B cell (primary cell): ENCODE data around the gene ZCCHC24.

Source experiments
- CTCF ChIP-seq: fragments of 200-600 bp; IDR thresholded peaks from one replicate; pipeline ENCODE4 v1.8.0; 2022; ENCODE audit warnings: antibody characterized with exemption, mild to moderate bottlenecking
- EZH2 ChIP-seq: IDR thresholded peaks from 2 replicates; pipeline ENCODE4 v1.6.1; 2012; ENCODE audit warnings: borderline replicate concordance, low read depth, mild to moderate bottlenecking, moderate library complexity, low read length; ENCODE audit not compliant: insufficient read depth, poor library complexity, severe bottlenecking

- no peak for TF ChIP-seq CTCF
- no peak for TF ChIP-seq EZH2
Measured at GRCh38 chr10:79406683-79407422, 38.6 kb downstream of the ZCCHC24 start.
